Mesendoderm (in vitro differentiated cells): Measurements from ENCODE around the gene CDC42BPA.
"Not testable (repeated sequence)": the region's sequence is repeated elsewhere in the genome, so short reads cannot be mapped to it uniquely, and the experiment has no call there.

Experiments used
- DNase-seq: peaks from one replicate; pipeline ENCODE4 v3.0.0; 2013
- H2AK5ac ChIP-seq: 2 replicates; pipeline ENCODE4 v1.6.1; 2013; ENCODE audit warnings: low read length, inconsistent platforms
- H2BK120ac ChIP-seq: 2 replicates; pipeline ENCODE4 v1.6.1; 2013; ENCODE audit warnings: low read depth, mild to moderate bottlenecking, low read length, moderate library complexity, mixed read lengths
- H2BK15ac ChIP-seq: replicated peaks from 2 replicates; pipeline ENCODE4 v1.6.1; 2013; ENCODE audit warnings: low read depth, mild to moderate bottlenecking, moderate library complexity
- H2BK5ac ChIP-seq: 2 replicates; pipeline ENCODE4 v1.6.1; 2013; ENCODE audit warnings: low read length, inconsistent platforms
- H3K18ac ChIP-seq: 2 replicates; pipeline ENCODE4 v1.6.1; 2013; ENCODE audit warnings: mild to moderate bottlenecking, low read length, mixed read lengths
- H3K23ac ChIP-seq: one replicate; pipeline ENCODE4 v1.6.1; 2013; ENCODE audit warnings: low read length
- H3K27ac ChIP-seq: 2 replicates; pipeline ENCODE4 v1.5.1; 2013; ENCODE audit warnings: low read depth, mild to moderate bottlenecking, inconsistent platforms, low read length, moderate library complexity
- H3K27me3 ChIP-seq: 2 replicates; pipeline ENCODE4 v1.6.1; 2013; ENCODE audit warnings: low read length, control low read depth, mild to moderate bottlenecking, inconsistent platforms; ENCODE audit not compliant: insufficient read depth, poor library complexity
- H3K36me3 ChIP-seq: 2 replicates; pipeline ENCODE4 v1.6.1; 2013; ENCODE audit warnings: low read length, inconsistent platforms; ENCODE audit not compliant: control insufficient read depth, insufficient read depth
- H3K4ac ChIP-seq: one replicate; pipeline ENCODE4 v1.6.1; 2013; ENCODE audit warnings: low read depth, mild to moderate bottlenecking, low read length, moderate library complexity
- H3K4me1 ChIP-seq: 2 replicates; pipeline ENCODE4 v1.6.1; 2013; ENCODE audit warnings: low read depth, low read length, inconsistent platforms; ENCODE audit not compliant: control insufficient read depth
- H3K4me2 ChIP-seq: 2 replicates; pipeline ENCODE4 v1.6.1; 2013; ENCODE audit warnings: low read length
- H3K4me3 ChIP-seq: 2 replicates; pipeline ENCODE4 v1.5.1; 2013; ENCODE audit warnings: mild to moderate bottlenecking, low read length
- H3K56ac ChIP-seq: one replicate; pipeline ENCODE4 v1.6.1; 2013; ENCODE audit warnings: low read length
- H3K79me1 ChIP-seq: 2 replicates; pipeline ENCODE4 v1.6.1; 2013; ENCODE audit warnings: low read length, inconsistent platforms
- H3K79me2 ChIP-seq: 2 replicates; pipeline ENCODE4 v1.6.1; 2013; ENCODE audit warnings: mild to moderate bottlenecking, low read length; ENCODE audit not compliant: control insufficient read depth, insufficient read depth
- H3K9ac ChIP-seq: 2 replicates; pipeline ENCODE4 v1.6.1; 2013; ENCODE audit warnings: low read length, inconsistent platforms
- H4K5ac ChIP-seq: one replicate; pipeline ENCODE4 v1.6.1; 2013; ENCODE audit warnings: low read length
- H4K8ac ChIP-seq: one replicate; pipeline ENCODE4 v1.6.1; 2013; ENCODE audit warnings: low read depth, mild to moderate bottlenecking, control low read depth, low read length, moderate library complexity
- WGBS: extraction: QIAGEN DNeasy Blood & Tissue Kit; methylation state at CpG from one replicate; pipeline ENCODE4 v1.1.7; 2013; ENCODE audit warnings: low lambda C conversion rate, missing lambda C conversion rate; ENCODE audit not compliant: insufficient coverage; ENCODE audit errors: extremely low coverage; 5-methylcytosine and 5-hydroxymethylcytosine counted together

Gene CDC42BPA

DNA sequence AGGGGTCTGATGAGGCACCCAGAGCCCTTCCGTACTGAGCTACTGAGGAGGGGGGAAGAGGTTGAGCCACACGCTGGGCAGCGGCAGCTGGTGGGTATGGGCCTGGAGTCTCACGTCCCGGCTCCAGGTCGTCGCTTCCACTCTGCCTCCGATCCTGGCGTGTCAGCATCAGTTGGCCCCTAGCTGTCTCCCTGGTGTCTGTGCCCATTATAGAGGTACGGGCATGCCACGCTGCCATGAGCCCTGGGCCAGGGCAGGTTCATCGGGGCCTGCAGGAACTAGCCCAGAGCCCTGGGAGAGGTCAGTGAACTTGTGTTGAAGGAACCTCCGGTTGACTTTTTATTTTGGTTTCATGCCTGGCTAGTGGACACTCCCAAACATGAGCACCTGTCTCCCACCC is 360.0 kb downstream of the CDC42BPA start:
- H2BK120ac ChIP-seq: no peak overlapping the region
- no peak overlapping the region for H4K8ac ChIP-seq
- no peak overlapping the region for H3K27ac ChIP-seq
- H4K5ac ChIP-seq: no peak overlapping the region
- no peak for DNase-seq
- no peaks in the 10 kb centered on the region for H3K4me1 ChIP-seq
- no peak overlapping the region for H3K4me2 ChIP-seq
- H3K56ac ChIP-seq: no peak overlapping the region
- H3K23ac ChIP-seq: no peak overlapping the region
- H2BK15ac ChIP-seq: no peak overlapping the region
- peaks cover 8% of the 10 kb centered on the region for H3K79me1 ChIP-seq
- no CpG with 5 or more reads among the region's 13 CpGs for WGBS
- H3K9ac ChIP-seq: no peak overlapping the region
- H3K79me2 ChIP-seq: no peaks in the 10 kb centered on the region
- no peaks in the 10 kb centered on the region for H3K36me3 ChIP-seq
- H2BK5ac ChIP-seq: no peak overlapping the region
- no peak overlapping the region for H3K4me3 ChIP-seq
- H3K4ac ChIP-seq: no peak overlapping the region
- H3K18ac ChIP-seq: no peak overlapping the region
- no peaks in the 10 kb centered on the region for H3K27me3 ChIP-seq
- H2AK5ac ChIP-seq: no peak overlapping the region

- Histone ChIP-seq H3K9ac (no peak overlapping the region), H3K27me3 (no peaks in the 10 kb centered on the region), H4K5ac (no peak overlapping the region), H3K4ac (no peak overlapping the region), H3K4me2 (no peak overlapping the region), H3K27ac (no peak overlapping the region), H4K8ac (no peak overlapping the region), H3K36me3 (no peaks in the 10 kb centered on the region), H3K4me1 (no peaks in the 10 kb centered on the region), H2BK120ac (no peak overlapping the region), H2BK5ac (no peak overlapping the region), H3K79me1 (peaks cover 8% of the 10 kb centered on the region), H3K79me2 (no peaks in the 10 kb centered on the region), H3K4me3 (no peak overlapping the region), H3K56ac (no peak overlapping the region), H3K23ac (no peak overlapping the region), H3K18ac (no peak overlapping the region), H2AK5ac (no peak overlapping the region), H2BK15ac (no peak overlapping the region)
- DNase-seq: no peak
- no CpG with 5 or more reads among the region's 11 CpGs for WGBS
These were observed 360.6 kb downstream of the CDC42BPA start for GRCh38 chr1:226957714-226958113.

DNA sequence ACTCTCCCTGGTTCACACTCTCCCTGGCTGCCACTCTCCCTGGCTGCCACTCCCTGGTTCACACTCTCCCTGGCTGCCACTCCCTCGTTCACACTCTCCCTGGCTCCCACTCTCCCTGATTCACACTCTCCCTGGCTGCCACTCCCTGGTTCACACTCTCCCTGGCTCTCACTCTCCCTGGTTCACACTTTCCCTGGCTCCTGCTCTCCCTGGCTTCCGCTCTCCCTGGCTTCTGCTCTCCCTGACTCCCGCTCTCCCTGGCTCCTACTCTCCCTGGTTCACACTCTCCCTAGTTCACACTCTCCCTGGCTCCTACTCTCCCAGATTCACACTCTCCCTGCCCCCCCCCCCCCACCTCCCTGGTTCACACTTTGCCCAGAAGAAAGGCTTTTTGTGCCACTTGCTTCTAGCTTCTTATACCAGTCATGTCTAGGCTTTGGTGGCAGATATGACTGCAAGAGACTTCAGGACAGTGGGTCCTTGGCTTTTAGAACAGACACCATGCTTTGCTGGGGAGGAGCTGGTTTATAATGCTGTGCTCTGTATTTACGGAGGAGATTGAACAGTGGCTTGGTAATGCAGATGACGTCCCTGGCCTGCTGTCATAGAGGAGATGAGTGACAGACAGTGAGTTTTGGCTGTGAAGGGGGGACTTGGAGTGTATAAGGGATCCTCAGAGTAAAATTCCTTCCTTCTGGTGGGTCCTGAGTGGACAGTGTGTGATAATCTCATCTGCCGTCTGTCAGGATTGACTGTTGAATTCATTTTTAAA is 361.2 kb downstream of the CDC42BPA start:
- Histone ChIP-seq H2BK120ac (no peak overlapping the region), H3K18ac (no peak overlapping the region), H3K27me3 (no peaks in the 10 kb centered on the region), H3K4me2 (no peak overlapping the region), H3K27ac (no peak overlapping the region), H4K5ac (no peak overlapping the region), H3K79me2 (no peaks in the 10 kb centered on the region), H3K9ac (no peak overlapping the region), H2AK5ac (no peak overlapping the region), H3K4me3 (no peak overlapping the region), H3K56ac (no peak overlapping the region), H4K8ac (no peak overlapping the region), H2BK15ac (no peak overlapping the region), H3K4ac (no peak overlapping the region), H3K79me1 (peaks cover 8% of the 10 kb centered on the region), H3K4me1 (no peaks in the 10 kb centered on the region), H3K23ac (no peak overlapping the region), H2BK5ac (no peak overlapping the region), H3K36me3 (no peaks in the 10 kb centered on the region)
- no peak for DNase-seq
- no CpG with 5 or more reads among the region's 6 CpGs for WGBS

GRCh38 chr1:226955857-226956256 is 362.4 kb downstream of the CDC42BPA start:
- H3K9ac ChIP-seq, H2BK5ac ChIP-seq, H4K5ac ChIP-seq, H3K79me1 ChIP-seq, H3K4me1 ChIP-seq, H3K23ac ChIP-seq, H3K27me3 ChIP-seq, H2BK120ac ChIP-seq, H2BK15ac ChIP-seq, DNase-seq, H3K4me3 ChIP-seq, H3K36me3 ChIP-seq, H3K4ac ChIP-seq, H3K56ac ChIP-seq, H3K27ac ChIP-seq, H4K8ac ChIP-seq, H2AK5ac ChIP-seq, H3K79me2 ChIP-seq, H3K18ac ChIP-seq, H3K4me2 ChIP-seq: not testable (repeated sequence)
- no CpG with 5 or more reads among the region's 2 CpGs for WGBS

GRCh38 chr1:226954777-226955176 is 363.5 kb downstream of the CDC42BPA start:
- Histone ChIP-seq H3K27me3 (no peaks in the 10 kb centered on the region), H3K27ac (no peak overlapping the region), H3K18ac (no peak overlapping the region), H3K79me1 (peaks cover 5% of the 10 kb centered on the region), H2BK5ac (no peak overlapping the region), H3K56ac (no peak overlapping the region), H3K36me3 (no peaks in the 10 kb centered on the region), H3K9ac (no peak overlapping the region), H2BK120ac (no peak overlapping the region), H2AK5ac (no peak overlapping the region), H4K8ac (no peak overlapping the region), H3K4me2 (no peak overlapping the region), H3K4me1 (no peaks in the 10 kb centered on the region), H3K4ac (no peak overlapping the region), H4K5ac (no peak overlapping the region), H3K4me3 (no peak overlapping the region), H3K79me2 (no peaks in the 10 kb centered on the region), H3K23ac (no peak overlapping the region), H2BK15ac (no peak overlapping the region)
- no CpG with 5 or more reads among the region's 4 CpGs for WGBS
- DNase-seq: no peak

DNA sequence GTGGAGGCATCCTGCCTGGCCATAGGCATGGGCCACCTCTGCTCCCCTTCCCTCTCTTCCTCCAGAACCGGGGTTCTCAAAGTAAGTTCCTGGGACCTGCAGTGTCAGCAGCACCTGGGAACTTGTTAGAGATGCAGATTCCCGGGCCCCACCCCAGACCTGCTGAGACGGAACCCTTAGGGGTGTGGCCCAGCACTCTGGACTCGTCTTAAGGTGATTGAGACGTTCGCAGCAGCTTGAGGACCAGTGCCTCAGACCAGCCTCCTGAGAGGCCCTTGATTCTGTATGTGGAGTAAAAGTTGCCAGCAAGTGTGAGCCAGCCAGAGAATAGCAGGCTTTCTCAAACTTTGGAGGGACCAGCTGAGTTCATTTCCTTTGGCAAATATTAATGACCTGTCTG is 364.0 kb downstream of the CDC42BPA start:
- DNase-seq: no peak
- Histone ChIP-seq H3K79me1 (peaks cover 4% of the 10 kb centered on the region), H3K18ac (no peak overlapping the region), H2BK5ac (no peak overlapping the region), H3K27me3 (no peaks in the 10 kb centered on the region), H3K27ac (no peak overlapping the region), H3K56ac (no peak overlapping the region), H4K5ac (no peak overlapping the region), H3K4me2 (no peak overlapping the region), H2AK5ac (no peak overlapping the region), H3K9ac (no peak overlapping the region), H3K79me2 (no peaks in the 10 kb centered on the region), H4K8ac (no peak overlapping the region), H3K36me3 (no peaks in the 10 kb centered on the region), H3K4ac (no peak overlapping the region), H3K4me3 (no peak overlapping the region), H3K4me1 (no peaks in the 10 kb centered on the region), H2BK120ac (no peak overlapping the region), H2BK15ac (no peak overlapping the region), H3K23ac (no peak overlapping the region)
- no CpG with 5 or more reads among the region's 6 CpGs for WGBS
